Measurements from ENCODE around the gene ELP5.

ELP5 gene

GRCh38 chr17:7219229-7219811 is 32.7 kb upstream of the ELP5 start:
- no peak for DNase-seq

- peak; percentile 84 for DNase-seq
Measured at GRCh38 chr17:7219812-7220592, 32.0 kb upstream of the ELP5 start, which contains the start of the genes ACADVL and DLG4. ACADVL (plus strand) TSS chr17:7219938; CDS start chr17:7219985, 47 bp downstream. DLG4 (minus strand) TSS chr17:7219836.

- DNase-seq: peak; percentile 74
Measured at GRCh38 chr17:7220593-7221277, 31.3 kb upstream of the ELP5 start.

GRCh38 chr17:7221278-7222092 is 30.5 kb upstream of the ELP5 start:
- DNase-seq: no peak

- no peak for DNase-seq
Measured at GRCh38 chr17:7222093-7222971, 29.7 kb upstream of the ELP5 start.

- no peak for DNase-seq
Measured at GRCh38 chr17:7222972-7223292, 29.1 kb upstream of the ELP5 start.

GRCh38 chr17:7223375-7223774 is 28.6 kb upstream of the ELP5 start:
- DNase-seq: no peak

- no peak for DNase-seq
Measured at GRCh38 chr17:7224110-7224509, 27.9 kb upstream of the ELP5 start.

GRCh38 chr17:7224661-7225111 is 27.3 kb upstream of the ELP5 start:
- no peak for DNase-seq

- DNase-seq: no peak
Measured at GRCh38 chr17:7225711-7226331, 26.2 kb upstream of the ELP5 start.

GRCh38 chr17:7226721-7227710 is 25.0 kb upstream of the ELP5 start:
- no peak for DNase-seq

GRCh38 chr17:7228920-7229319 is 23.1 kb upstream of the ELP5 start:
- DNase-seq: no peak

GRCh38 chr17:7229504-7229903 is 22.5 kb upstream of the ELP5 start:
- DNase-seq: no peak

- DNase-seq: no peak
Measured at GRCh38 chr17:7232114-7232513, 19.9 kb upstream of the ELP5 start.

- no peak for DNase-seq
Measured at GRCh38 chr17:7233701-7234082, 18.3 kb upstream of the ELP5 start.

- DNase-seq: peak; percentile 96
Measured at GRCh38 chr17:7234083-7234951, 17.7 kb upstream of the ELP5 start, which contains the start of gene DVL2. DVL2 (minus strand) TSS chr17:7234517; CDS start chr17:7234262, 255 bp downstream.

GRCh38 chr17:7235693-7236665 is 16.0 kb upstream of the ELP5 start:
- DNase-seq: no peak

GRCh38 chr17:7236808-7237207 is 15.2 kb upstream of the ELP5 start:
- DNase-seq: no peak
